Testis (tissue), 2 donors: Measurements from ENCODE around the gene KIF14.

Source experiments
- POLR2A ChIP-seq: fragments of 450-650 bp; IDR thresholded peaks from one replicate; pipeline ENCODE4 v1.6.1; 2017; ENCODE audit warnings: antibody characterized with exemption, mild to moderate bottlenecking, moderate library complexity
- TF ChIP-seq, protein P1 (sequence below), 3 experiments: fragments of 450-650 bp in 2 of 3; fragments of 200-600 bp in 1 of 3; sonication (generic) in 1 of 3; IDR thresholded peaks; one replicate each; pipeline ENCODE4 v1.5.1; 2016 to 2019; ENCODE audit warnings: antibody characterized with exemption in 3 of 3, mild to moderate bottlenecking in 2 of 3, moderate library complexity in 1 of 3

DNA sequence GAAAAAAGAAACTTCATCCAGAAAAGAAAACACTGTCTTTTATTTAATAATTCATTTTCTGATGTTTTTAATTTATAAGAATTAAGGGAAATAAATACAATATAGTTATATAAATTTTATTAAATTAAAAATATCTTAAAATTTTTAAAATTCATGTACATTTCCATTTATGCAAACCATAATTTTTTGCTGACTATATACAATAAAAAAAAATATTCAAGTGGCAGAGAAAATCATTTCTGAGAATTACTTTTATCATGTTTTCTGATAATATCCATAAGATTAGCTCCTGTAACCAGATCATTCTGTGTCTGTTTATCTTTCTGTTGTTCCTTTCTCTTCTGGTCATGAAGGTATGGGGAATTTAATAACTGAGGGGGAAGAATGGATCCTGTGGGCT is 23.5 kb upstream of the KIF14 start:
- no peak for TF ChIP-seq POLR2A
- TF ChIP-seq, protein P1, sequence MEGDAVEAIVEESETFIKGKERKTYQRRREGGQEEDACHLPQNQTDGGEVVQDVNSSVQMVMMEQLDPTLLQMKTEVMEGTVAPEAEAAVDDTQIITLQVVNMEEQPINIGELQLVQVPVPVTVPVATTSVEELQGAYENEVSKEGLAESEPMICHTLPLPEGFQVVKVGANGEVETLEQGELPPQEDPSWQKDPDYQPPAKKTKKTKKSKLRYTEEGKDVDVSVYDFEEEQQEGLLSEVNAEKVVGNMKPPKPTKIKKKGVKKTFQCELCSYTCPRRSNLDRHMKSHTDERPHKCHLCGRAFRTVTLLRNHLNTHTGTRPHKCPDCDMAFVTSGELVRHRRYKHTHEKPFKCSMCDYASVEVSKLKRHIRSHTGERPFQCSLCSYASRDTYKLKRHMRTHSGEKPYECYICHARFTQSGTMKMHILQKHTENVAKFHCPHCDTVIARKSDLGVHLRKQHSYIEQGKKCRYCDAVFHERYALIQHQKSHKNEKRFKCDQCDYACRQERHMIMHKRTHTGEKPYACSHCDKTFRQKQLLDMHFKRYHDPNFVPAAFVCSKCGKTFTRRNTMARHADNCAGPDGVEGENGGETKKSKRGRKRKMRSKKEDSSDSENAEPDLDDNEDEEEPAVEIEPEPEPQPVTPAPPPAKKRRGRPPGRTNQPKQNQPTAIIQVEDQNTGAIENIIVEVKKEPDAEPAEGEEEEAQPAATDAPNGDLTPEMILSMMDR (IDR thresholded peaks at IDR 0.05), result no peak
